RWPE2 (cell line): ENCODE measurements around the gene ZEB2.
A peak's percentile ranks its signal among the peaks of the same experiment; 100 is the strongest.

ENCODE experiments used
- ATAC-seq: fragments of 200-7000 bp; cut with Tn5 transposase; 3 replicates; pipeline ENCODE4 v1.9.1; 2021; ENCODE audit warnings: low read depth
- DNase-seq: peaks from one replicate; pipeline ENCODE4 v3.0.0-alpha.2; 2020; ENCODE audit warnings: low spot score
- H3K27ac ChIP-seq: fragments of 450-650 bp; 2 replicates; pipeline ENCODE4 v1.5.1; 2017; ENCODE audit warnings: mild to moderate bottlenecking; ENCODE audit not compliant: poor library complexity, severe bottlenecking
- H3K27me3 ChIP-seq: fragments of 250-450 bp; sonication (Bioruptor Pico); 2 replicates; pipeline ENCODE4 v1.5.1; 2021; ENCODE audit warnings: mild to moderate bottlenecking, moderate library complexity; ENCODE audit not compliant: insufficient read depth, poor library complexity, severe bottlenecking
- H3K36me3 ChIP-seq: fragments of 250-450 bp; sonication (Bioruptor Pico); 2 replicates; pipeline ENCODE4 v1.5.1; 2020; ENCODE audit warnings: low read depth, mild to moderate bottlenecking, moderate library complexity
- H3K4me1 ChIP-seq: fragments of 250-450 bp; sonication (Bioruptor Pico); 2 replicates; pipeline ENCODE4 v1.5.1; 2021; ENCODE audit warnings: mild to moderate bottlenecking, moderate library complexity; ENCODE audit not compliant: insufficient read depth, poor library complexity, severe bottlenecking
- H3K4me3 ChIP-seq: fragments of 250-450 bp; sonication (Bioruptor Pico); 2 replicates; pipeline ENCODE4 v1.5.1; 2021; ENCODE audit warnings: mild to moderate bottlenecking, moderate library complexity; ENCODE audit not compliant: severe bottlenecking
- H3K9me3 ChIP-seq: fragments of 250-450 bp; sonication (Bioruptor Pico); 2 replicates; pipeline ENCODE4 v1.5.1; 2021; ENCODE audit warnings: mild to moderate bottlenecking, moderate library complexity; ENCODE audit not compliant: severe bottlenecking
- TF ChIP-seq, protein P1 (sequence below): fragments of 450-650 bp; IDR thresholded peaks from one replicate; pipeline ENCODE4 v1.5.1; 2017; ENCODE audit warnings: mild to moderate bottlenecking, moderate library complexity; ENCODE audit not compliant: poor library complexity, severe bottlenecking

The ZEB2 gene

DNA sequence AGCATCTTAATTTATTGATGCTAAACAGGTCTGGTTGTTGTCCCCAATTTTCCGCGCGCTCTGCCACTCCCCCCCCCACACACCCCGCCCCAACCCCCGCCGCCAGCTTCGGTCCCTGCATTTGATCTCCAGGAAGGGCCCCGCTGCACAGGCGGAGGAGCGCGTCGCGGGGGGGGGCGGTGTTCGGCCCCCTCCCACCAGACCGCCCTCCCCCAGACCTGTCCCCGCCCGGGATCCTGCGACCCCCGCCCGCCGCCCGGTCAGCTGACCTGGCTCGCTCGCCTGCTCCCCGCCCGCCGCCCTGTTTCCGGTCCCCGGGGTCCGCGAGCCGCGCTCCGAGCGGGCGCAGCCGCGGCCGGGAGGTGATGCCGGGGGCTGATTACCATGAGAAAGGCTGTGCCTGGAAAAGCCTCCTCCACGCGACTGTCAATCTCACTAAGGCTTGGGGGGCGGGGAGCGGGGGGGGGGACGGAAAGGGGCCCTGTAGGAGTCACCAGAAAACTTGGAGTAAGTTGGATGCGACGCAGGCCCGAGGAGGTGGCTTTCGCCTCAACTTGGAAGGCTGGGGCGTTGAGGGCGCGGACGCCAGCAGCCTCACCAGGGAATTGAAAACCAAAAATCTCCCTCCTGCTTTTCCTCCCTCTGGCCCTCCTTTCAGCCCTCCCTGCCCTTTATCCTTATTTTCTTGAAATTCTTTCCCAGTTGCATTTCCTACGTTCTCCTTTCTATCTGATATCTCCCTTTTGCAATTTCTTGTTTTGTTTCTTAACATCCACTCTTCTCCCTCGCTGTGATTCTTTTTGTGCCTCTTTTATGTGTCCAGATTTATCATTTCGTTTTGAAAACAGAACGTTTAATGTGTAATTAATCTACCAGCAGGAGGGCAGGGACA lies 4.4 kb upstream of the ZEB2 start:
- TF ChIP-seq, protein P1, sequence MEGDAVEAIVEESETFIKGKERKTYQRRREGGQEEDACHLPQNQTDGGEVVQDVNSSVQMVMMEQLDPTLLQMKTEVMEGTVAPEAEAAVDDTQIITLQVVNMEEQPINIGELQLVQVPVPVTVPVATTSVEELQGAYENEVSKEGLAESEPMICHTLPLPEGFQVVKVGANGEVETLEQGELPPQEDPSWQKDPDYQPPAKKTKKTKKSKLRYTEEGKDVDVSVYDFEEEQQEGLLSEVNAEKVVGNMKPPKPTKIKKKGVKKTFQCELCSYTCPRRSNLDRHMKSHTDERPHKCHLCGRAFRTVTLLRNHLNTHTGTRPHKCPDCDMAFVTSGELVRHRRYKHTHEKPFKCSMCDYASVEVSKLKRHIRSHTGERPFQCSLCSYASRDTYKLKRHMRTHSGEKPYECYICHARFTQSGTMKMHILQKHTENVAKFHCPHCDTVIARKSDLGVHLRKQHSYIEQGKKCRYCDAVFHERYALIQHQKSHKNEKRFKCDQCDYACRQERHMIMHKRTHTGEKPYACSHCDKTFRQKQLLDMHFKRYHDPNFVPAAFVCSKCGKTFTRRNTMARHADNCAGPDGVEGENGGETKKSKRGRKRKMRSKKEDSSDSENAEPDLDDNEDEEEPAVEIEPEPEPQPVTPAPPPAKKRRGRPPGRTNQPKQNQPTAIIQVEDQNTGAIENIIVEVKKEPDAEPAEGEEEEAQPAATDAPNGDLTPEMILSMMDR = no peak
- Histone ChIP-seq H3K27ac (no peak overlapping the region), H3K4me3 (no peak overlapping the region), H3K27me3 (peaks cover 70% of the 10 kb centered on the region), H3K36me3 (no peaks in the 10 kb centered on the region), H3K9me3 (no peaks in the 10 kb centered on the region), H3K4me1 (no peaks in the 10 kb centered on the region)
- ATAC-seq = no peak
- DNase-seq = no peak

DNA sequence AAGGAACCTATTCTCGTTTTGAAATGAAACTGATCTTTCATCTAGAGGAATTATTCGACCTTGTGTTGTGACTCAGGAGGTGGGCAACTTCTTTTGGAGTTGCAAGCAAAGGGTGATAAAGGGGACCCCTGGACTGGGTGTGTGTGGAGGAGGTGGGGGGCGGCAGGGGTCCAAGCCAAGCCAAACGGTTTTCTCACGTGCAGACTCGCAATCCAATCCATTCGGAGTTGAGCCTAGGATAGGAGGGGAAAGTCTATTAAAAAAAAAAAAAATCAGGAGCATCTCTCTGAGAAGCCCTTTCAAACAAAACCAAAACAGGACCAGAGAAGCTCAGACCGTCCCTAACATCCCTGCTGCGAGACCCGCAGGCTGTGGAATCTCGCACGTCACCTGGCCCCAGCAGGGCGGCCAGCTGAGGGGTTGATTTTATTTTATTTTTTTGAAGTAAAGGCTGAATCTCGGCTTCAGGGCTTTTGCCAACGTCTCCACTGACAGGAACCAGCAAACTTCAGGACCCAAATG lies 3.7 kb upstream of the ZEB2 start:
- DNase-seq = no peak
- H3K9me3 ChIP-seq = no peaks in the 10 kb centered on the region
- TF ChIP-seq, protein P1 = no peak
- peaks cover 77% of the 10 kb centered on the region for H3K27me3 ChIP-seq
- peak overlapping the region; percentile 1 for H3K4me3 ChIP-seq
- H3K4me1 ChIP-seq = no peaks in the 10 kb centered on the region
- no peak for ATAC-seq
- no peaks in the 10 kb centered on the region for H3K36me3 ChIP-seq
- no peak overlapping the region for H3K27ac ChIP-seq

DNA sequence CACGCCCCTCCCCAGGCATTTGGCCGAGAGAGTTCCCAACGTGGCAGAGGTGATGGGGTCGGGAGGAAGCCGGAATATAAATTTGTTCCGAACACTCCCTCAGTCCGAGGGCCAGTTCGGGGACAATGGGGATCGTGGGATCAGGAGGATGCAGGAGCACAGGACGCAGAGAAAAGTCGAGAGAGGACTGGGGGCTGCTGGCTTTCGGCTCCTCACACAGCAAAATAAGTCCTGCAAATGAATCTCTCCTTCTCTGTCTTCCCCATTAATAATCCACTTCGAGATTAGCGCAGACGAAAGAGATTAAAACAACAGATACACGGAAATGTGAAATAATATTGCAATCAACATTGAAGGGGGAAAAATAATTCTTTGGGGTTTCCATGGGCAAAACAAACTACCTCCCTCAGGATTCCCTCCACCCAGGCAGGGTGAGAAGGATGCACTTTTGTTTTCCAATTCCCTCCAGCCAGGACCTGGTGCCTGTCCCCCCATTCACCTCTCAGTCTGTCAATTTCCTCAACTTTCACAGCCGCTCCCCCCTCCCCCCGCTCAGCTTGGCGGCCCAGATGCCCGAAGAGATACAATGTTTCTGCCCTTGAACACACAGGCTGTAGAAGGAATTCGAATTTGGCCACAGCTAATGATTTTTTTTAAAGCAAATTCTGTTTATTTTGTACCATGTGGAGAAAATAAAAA lies 3.1 kb upstream of the ZEB2 start:
- DNase-seq = no peak
- no peaks in the 10 kb centered on the region for H3K36me3 ChIP-seq
- H3K4me3 ChIP-seq = peak overlapping the region; percentile 1
- no peak for ATAC-seq
- no peaks in the 10 kb centered on the region for H3K9me3 ChIP-seq
- H3K4me1 ChIP-seq = no peaks in the 10 kb centered on the region
- TF ChIP-seq, protein P1 = no peak
- no peak overlapping the region for H3K27ac ChIP-seq
- H3K27me3 ChIP-seq = peaks cover 83% of the 10 kb centered on the region

DNA sequence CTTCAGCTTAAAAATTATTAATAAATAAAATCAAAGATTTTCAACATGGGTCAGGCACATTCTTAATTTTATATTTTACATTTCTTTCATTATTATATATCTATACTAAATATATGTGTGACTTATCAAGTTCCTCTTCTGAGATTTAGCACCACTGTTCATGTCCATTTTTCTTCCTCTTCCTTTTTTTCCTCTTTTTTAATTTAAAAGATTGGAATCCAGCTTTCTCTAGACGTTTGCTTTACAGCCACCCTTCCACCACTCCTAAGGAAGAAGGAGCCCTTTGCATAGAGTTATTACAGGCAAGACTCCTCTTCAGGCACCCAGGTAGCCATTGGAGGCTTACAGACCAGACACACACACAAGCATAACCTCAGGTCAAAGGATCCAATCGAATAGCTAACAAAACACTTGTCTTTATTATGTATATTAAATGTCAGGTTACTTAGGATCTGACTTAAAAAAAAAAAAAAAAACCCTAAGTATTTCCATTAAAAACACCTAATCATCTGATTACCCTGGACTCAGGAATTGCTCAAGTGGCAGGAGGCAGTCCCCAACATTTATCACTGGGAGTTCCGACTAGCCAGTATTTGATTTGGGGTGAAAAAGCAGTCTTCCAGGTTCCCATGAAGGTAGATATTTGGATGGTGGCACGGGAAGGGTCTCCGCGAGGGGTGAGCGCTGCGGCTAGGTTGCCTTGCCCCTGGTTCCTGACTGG lies 2.4 kb upstream of the ZEB2 start:
- no peaks in the 10 kb centered on the region for H3K9me3 ChIP-seq
- H3K4me3 ChIP-seq = no peak overlapping the region
- no peak for DNase-seq
- H3K27ac ChIP-seq = no peak overlapping the region
- H3K36me3 ChIP-seq = no peaks in the 10 kb centered on the region
- ATAC-seq = no peak
- peaks cover 86% of the 10 kb centered on the region for H3K27me3 ChIP-seq
- TF ChIP-seq, protein P1 = no peak
- no peaks in the 10 kb centered on the region for H3K4me1 ChIP-seq
